GM11168 (cell line): ENCODE results near the gene CIB2.

Source experiments
- in situ Hi-C: fragments of 300-500 bp; cut with MboI; formaldehyde crosslinking; loops from one replicate; pipeline ENCODE4 v1.12.0; 2022; ENCODE audit warnings: low sequenced_read_pairs; ENCODE audit not compliant: unreplicated experiment

CIB2 gene

GRCh38 chr15:78110096-78110495 lies 21.1 kb downstream of the CIB2 start:
- in situ Hi-C loops: loop anchor here (10.0 to 25.0 kb wide), 2 partner anchors 125 to 302 kb away; partner anchors contain the start of gene ACSBG1

DNA sequence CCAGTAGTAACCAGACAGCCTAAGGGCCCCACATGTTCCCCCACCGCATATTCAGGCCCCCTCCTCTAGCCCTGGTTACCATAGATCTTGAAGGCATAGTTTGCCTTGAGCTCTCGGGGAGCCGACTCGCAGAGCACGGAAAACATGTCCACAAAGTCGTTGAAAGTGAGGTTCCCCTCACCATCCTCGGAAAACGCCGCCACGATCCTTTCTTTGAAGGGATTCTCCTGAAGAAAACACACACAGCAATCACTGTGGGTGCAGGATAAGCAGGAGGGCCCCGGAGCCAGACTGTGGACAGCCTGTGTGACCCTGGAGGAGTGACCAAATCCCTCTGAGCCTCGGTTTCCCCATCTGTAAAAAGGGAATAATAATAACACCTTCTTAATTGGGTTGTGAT lies 22.1 kb downstream of the CIB2 start:
- in situ Hi-C loops: loop anchor here (25.0 kb wide), 1 partner anchor 303 kb away; no protein-coding TSS in a partner anchor

DNA sequence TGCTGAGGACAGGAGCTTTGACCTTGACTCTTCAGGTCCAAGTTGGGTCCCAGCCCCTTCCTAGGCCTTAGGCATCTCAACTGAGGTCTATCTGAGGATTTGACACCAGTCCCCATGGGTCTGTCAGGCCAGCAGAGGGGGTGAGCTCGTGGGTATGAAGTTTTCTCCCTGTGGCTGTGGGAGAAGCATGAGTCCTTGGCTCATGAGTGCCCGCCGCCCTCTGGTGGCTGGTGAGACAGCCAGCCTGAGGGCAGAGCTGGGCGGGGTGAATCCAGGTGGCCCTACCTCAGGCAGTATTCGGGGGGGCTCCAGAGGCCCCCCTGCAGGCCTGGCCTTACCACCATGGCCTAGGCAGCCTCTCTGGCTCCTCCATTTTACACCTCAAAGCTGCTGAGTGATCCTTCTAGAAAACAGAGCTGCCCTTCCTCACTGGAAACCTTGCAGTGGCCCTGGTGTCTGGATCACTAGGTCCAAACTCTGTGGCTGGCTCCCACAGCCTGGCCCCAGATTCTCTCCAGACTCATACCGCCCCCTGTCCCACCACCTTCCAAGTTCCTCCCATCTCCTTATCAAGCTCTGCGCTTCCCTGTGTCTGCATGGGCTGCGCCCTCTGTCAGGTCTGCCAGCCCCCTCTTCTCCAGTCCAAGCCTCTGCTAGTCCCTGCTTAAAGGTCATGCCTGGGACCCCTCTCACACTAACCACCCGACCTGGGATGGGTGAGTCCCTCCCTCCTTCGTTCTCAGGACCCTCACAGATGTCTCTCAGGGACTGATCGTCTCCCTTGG lies 22.8 kb downstream of the CIB2 start:
- in situ Hi-C loops: loop anchor here (25.0 kb wide), 1 partner anchor 304 kb away; no protein-coding TSS in a partner anchor

DNA sequence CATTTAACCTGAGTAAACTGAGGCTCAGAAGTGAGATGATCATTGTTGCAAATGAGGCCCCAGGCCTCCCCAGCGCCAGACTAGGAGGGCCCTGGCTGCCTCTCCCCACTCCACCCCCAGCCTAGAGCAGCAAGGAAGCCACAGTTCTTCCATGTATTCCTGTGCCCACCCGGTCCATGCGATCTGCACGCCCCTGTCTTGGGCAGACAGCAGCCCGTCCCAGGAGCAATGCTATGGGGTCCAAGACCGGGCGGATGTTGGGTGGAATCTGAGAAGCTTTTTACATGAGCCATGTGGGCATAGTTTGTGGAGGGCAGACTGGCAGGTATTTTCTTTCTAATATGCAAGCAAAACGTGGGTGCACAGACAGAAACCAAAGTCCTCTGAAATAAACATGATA lies 23.8 kb downstream of the CIB2 start:
- in situ Hi-C loops: loop anchor here (25.0 kb wide), 1 partner anchor 305 kb away; no protein-coding TSS in a partner anchor

- in situ Hi-C loops: loop anchor here (25.0 kb wide), 1 partner anchor 307 kb away; no protein-coding TSS in a partner anchor
These were observed 25.6 kb downstream of the CIB2 start for GRCh38 chr15:78105476-78106241.

- in situ Hi-C loops: loop anchor here (25.0 kb wide), 1 partner anchor 307 kb away; no protein-coding TSS in a partner anchor
These were observed 26.4 kb downstream of the CIB2 start for GRCh38 chr15:78104566-78105475.

DNA sequence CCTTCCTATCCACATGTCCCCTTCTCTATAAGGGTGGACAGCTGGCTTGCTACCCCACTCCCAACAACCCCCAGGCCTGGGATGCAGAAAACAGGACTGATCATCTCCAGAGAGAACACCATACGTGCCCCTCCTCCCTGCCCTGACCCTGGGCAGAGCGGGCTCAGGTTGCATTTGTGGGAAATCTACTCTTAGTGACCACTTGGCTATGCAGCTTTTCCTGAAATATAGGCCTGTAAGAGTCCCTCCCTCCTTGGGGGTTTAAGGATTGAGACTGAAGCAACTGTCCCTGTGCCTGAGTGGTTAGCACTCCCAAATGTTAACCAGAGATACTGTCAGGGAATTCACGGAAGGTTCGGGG lies 27.1 kb downstream of the CIB2 start:
- in situ Hi-C loops: loop anchor here (25.0 kb wide), 1 partner anchor 308 kb away; no protein-coding TSS in a partner anchor

DNA sequence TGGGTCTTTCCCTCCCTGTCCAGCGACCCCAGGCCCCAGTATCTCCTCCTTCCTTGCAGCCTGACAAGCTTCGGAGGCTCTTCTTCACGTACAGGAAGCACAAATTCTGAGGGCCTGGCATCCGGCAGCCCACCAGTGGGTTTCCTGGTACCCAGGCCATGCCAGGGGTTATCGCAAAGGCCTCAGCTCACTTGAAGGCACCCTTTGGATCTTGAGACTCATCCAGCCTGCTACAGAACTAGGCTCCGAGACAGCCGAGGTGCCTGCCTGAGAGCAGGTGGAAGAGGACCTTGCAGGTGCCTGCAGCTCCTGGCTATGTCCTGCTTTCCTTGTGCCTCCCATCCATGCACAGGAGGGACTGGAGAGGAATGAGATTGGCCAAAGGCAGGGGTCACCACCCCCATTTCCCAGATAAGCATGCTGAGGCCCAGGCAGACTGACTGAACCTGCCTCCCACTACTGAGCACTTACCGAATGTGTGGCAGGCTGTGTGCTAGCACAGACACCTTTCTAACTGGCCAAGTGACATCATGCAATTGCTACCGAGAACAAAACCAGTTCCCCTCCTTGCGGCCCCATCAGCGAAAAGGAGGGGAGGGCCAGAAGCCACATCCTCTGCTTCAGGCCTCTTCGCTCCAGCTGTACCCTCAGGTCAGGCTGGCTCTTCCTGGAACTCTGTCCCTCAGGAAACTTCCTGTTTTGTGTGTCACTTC lies 27.7 kb downstream of the CIB2 start:
- in situ Hi-C loops: loop anchor here (25.0 kb wide), 1 partner anchor 309 kb away; no protein-coding TSS in a partner anchor

GRCh38 chr15:78102741-78103140 lies 28.5 kb downstream of the CIB2 start:
- in situ Hi-C loops: loop anchor here (25.0 kb wide), 1 partner anchor 310 kb away; no protein-coding TSS in a partner anchor

DNA sequence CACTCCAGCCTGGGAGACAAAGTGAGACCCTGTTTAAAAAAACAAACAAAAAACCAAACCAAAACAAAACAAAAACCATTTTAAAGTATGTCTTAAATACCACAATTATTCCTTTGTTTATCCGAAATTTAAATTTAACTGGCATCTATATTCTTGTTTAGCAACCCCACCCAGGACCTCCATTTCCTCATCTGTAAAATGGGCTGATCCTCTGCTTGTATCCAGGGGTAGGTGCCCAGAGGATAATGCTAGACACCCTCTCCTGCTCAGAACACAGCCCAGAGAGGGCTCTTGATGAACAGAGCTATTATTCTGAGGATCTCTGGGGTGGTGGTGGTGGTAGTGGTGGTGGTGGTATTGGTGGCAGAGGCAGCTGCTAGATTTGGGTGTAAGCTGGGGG lies 29.0 kb downstream of the CIB2 start:
- in situ Hi-C loops: loop anchor here (25.0 kb wide), 1 partner anchor 310 kb away; no protein-coding TSS in a partner anchor

DNA sequence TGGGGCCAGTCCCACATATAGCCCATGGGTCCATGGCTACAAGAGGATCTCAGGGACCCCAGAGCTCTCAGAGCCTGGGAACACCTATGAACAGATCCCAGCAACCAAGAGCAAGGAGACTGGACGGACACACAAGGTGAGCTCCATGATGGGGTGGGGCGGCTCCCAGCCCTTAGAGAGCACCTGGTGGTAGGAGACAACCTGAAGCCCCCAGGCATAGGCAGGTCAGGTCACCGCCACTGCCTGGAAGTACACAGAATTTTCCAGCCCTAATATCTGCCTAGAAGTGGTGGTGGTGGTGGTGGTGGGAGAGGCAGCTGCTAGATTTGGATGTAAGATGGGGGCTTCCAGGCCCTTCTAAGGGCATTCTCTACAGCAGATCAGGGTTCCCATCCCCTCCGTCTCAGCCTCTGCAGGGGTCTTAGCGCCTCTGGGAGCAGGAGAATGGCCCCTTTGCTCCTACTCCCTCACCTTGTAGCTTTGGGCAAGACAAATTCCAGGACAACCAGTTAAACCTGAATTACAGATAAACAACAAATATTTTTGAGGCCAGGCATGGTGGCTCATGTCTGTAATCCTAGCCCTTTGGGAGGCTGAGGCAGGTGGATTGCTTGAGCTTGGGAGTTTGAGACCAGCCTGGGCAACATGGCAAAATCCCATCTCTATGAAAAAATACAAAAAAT lies 29.7 kb downstream of the CIB2 start:
- in situ Hi-C loops: loop anchor here (25.0 kb wide), 1 partner anchor 311 kb away; no protein-coding TSS in a partner anchor

DNA sequence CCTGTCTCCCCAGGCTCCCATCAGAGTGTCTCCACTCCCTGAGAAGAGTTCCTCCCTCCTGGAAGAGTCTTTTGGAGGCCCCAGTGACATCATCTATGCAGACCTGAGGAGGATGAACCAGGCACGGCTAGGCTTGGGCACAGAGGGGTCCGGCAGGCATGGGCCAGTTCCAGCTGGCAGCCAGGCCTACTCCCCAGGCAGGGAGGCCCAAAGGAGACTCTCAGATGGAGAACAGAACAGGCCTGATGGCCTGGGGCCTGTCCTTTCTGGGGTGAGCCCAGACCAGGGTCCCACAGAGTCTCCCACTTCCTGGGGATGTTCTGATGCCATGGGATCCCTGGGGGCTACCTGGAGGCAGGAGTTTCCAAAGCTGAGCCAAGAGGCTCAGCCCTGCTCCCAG lies 30.4 kb downstream of the CIB2 start:
- in situ Hi-C loops: loop anchor here (25.0 kb wide), 1 partner anchor 311 kb away; no protein-coding TSS in a partner anchor

DNA sequence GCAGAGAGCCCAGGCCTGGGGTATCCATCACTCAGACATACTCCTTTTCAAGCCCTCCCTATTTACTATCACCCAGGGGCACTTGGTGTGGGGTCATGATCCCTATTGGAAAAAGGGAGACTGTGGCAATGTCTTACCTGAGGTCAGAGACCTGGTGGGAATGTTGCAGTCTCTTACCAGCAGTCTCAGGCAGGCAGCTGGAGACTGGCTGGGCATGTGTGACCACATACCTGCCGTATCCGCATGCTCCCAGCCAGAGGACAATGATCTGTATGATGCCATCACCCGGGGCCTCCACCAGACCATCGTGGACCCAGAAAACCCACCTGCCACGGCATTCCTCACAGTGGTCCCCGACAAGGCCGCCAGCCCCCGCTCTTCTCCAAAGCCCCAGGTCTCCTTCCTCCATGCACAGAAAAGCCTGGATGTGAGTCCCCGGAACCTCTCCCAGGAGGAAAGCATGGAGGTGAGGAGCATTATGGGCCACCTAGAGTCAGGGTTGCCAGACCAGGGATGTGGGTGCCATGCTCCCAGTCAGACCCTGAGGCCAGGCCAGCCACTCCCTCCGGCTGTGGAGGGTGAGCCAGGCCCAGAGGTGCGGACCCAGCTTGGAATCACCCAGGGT lies 33.0 kb downstream of the CIB2 start:
- in situ Hi-C loops: no loop called here

- in situ Hi-C loops: no loop called here
These were observed 33.6 kb downstream of the CIB2 start for GRCh38 chr15:78097667-78098066.

DNA sequence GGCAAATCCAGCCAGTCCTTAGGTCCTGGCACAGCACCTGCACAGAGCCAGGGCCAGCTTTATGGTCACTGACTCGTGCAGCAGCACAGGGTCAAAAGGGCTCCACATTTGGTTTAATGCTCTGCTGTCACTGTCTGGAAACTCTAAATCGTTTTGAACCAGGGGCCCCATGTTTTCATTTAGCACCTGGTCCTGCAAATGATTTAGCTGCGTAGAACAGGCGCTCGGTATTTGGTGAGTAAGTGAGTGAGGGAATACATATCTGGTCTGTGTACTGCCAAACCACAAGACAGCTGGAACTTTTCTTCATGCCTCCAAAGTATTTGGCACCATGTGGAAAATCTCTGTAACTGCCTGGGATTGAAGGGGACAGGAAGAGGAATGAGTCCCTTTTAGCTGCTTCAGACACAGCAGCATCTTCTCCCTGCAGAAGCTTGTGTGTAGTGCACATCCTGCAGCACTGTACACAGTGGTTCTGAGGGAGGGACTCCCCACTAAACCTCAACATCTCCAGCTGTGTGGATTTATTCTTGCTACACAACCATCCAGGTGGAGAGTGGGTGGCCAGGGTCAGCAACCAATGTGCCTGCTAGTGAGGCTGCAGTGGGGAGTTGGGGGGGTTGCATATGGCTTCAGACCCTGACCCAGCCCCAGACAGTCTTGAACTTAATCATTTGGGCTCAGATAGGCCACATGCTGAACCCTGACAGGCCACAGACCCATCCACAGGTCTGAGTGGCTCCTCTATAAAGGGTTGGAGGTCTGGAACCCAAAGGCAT lies 37.8 kb downstream of the CIB2 start:
- in situ Hi-C loops: no loop called here

DNA sequence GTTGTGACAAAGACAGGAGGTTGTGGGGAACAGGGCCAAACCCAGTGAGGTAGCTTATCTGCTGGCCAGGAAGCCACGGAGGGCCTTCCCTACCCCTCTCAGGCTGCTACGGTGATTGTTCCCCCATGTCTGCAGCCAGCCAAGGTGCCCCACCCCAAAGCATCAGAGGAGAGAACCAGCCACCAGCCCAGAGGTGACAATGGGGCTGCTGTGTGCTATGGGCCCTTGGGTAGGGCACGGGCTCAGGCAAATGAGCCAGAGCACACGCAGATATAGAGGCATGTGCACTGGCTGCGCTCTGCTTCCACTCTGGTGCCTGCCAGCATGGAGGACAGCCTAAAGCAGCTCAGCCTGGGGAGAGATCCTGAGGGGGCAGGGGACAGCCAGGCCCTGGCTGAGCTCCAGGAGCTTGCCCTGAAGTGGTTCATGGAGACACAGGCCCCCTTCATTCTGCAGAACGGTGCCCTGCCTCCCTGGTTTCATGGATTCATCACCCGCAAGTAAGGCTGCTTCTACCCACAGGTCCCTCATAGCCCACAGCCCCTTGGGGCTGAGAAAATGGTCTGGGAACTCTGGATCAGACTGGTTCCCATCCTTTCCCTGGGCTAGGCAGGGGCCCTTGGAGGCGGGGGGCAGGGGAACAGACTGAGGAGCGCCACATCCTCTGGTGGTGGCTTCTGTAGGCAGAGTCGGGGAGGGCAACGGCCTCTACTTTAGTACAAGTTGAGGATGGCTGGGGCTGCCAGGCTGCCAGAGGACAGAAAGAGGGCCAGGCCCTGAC lies 38.8 kb downstream of the CIB2 start, which contains the start of gene SH2D7:
Gene SH2D7 (plus strand): TSS at position 301 of the 781 bp plus-strand sequence. CDS start 24 bp downstream, at position 325.
- in situ Hi-C loops: no loop called here
